Skeletal muscle satellite cell (primary cell): ENCODE measurements around the gene ZFHX3.

Experiments
- H3K27me3 ChIP-seq: 2 replicates; pipeline ENCODE4 v1.7.0; 2013; ENCODE audit warnings: low read length; ENCODE audit not compliant: control insufficient read depth, insufficient read depth
- H3K36me3 ChIP-seq: 2 replicates; pipeline ENCODE4 v1.7.0; 2013; ENCODE audit warnings: mild to moderate bottlenecking, control low read depth, low read length; ENCODE audit not compliant: insufficient read depth
- H3K4me1 ChIP-seq: 2 replicates; pipeline ENCODE4 v1.7.0; 2013; ENCODE audit warnings: low read length; ENCODE audit not compliant: control insufficient read depth, insufficient read depth
- H3K4me2 ChIP-seq: 2 replicates; pipeline ENCODE4 v1.7.0; 2013; ENCODE audit warnings: mild to moderate bottlenecking, low read length
- H3K4me3 ChIP-seq: 2 replicates; pipeline ENCODE4 v1.7.0; 2013; ENCODE audit warnings: low read length
- H3K9ac ChIP-seq: 2 replicates; pipeline ENCODE4 v1.7.0; 2013; ENCODE audit warnings: mild to moderate bottlenecking, low read depth, low read length, moderate library complexity
- H3K9me3 ChIP-seq: replicated peaks from 2 replicates; pipeline ENCODE4 v1.7.0; 2013; ENCODE audit warnings: mild to moderate bottlenecking, control low read depth, low read length

Gene ZFHX3

DNA sequence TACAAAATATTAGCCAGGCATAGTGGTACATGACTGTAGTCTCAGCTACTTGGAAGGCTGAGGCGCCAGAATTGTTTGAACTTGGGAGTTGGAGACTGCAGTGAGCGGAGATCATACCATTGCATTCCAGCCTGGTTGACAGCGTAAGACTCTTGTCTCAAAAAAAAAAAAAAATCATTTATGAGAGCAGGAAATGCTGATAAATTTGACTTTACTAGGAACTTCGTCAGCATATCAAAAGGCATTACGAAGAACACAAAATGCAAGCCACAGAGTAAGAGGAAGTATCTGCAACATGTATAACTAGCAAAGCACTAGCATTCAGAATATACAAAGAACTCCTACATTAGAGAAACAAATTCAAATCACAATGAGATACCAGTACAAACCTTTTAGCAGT lies 279.3 kb downstream of the ZFHX3 start:
- H3K4me2 ChIP-seq = no peak overlapping the region
- no peaks in the 10 kb centered on the region for H3K9me3 ChIP-seq
- H3K27me3 ChIP-seq = no peaks in the 10 kb centered on the region
- H3K9ac ChIP-seq = no peak overlapping the region
- no peaks in the 10 kb centered on the region for H3K36me3 ChIP-seq
- H3K4me1 ChIP-seq = no peaks in the 10 kb centered on the region
- no peak overlapping the region for H3K4me3 ChIP-seq

DNA sequence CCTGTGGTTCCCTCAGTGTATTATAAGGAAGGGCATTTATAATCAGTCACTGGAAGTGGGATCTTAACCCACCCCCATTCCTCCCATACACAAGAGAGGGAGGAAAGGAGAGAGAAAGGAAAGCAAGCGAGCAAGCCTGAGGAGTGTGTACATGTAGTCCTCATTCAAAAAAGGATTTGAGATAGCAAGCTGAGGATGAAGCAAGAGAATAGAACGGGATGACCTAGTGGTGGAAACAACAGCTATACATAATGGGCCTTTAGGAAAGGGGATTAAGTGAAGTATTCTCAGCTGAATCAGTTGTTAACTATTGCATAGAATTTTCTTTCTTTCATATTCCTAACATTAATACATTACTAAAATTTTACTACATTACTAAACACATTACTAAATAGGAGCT lies 281.4 kb downstream of the ZFHX3 start:
- Histone ChIP-seq H3K4me1 (no peaks in the 10 kb centered on the region), H3K9ac (no peak overlapping the region), H3K9me3 (no peaks in the 10 kb centered on the region), H3K36me3 (no peaks in the 10 kb centered on the region), H3K27me3 (no peaks in the 10 kb centered on the region), H3K4me2 (no peak overlapping the region), H3K4me3 (no peak overlapping the region)

DNA sequence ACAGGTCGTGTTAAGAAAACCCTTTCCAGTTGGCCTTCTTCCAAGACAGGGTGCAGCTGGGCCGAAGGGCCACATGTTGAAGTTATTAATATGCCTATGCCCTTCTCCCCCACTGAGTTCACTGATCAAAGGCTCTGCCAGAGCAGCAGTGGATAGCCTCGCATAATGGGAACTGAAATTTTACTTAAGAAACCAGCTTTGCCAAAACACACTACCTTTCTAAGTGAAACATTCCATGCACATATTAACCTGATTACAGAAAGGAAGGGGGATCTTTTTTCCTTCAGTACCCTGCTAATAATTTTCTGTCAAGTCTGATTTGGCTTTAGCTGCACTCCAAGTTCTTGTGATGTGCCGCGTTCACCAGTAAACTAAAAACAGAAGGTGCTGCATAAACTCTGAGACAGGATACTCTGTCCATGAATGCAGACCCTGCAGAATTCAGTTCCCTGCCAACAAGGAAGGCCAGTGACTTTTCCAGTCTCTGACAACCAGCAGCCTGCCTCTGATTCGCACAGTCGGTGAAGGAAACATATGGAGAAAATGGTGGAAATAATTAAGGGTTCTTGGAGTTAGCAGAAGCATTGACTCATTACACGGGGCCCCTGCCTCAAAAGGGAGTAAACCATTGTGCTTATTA lies 283.8 kb downstream of the ZFHX3 start:
- Histone ChIP-seq H3K9me3 (no peaks in the 10 kb centered on the region), H3K4me1 (no peaks in the 10 kb centered on the region), H3K4me2 (no peak overlapping the region), H3K27me3 (no peaks in the 10 kb centered on the region), H3K9ac (no peak overlapping the region), H3K4me3 (no peak overlapping the region), H3K36me3 (no peaks in the 10 kb centered on the region)

DNA sequence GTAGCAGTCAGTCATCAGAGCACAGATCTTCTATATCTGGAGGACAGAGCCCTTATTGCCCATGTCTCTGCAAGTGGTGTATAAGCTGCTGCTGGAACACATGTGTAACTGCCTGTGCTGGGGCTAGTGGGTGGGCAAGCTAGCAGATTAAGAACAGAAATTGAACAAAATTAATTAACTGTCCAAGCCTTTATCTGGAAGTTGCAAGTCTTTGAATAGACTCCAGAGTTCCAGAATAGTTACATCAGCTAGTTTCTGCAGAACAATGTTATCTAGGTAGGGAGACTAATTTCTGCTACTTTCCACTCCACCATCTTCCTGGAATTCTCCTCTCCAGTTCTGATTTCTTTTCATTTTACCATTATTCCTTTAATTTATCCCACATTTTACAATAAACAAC lies 287.3 kb downstream of the ZFHX3 start:
- no peaks in the 10 kb centered on the region for H3K4me1 ChIP-seq
- no peak overlapping the region for H3K9ac ChIP-seq
- no peaks in the 10 kb centered on the region for H3K9me3 ChIP-seq
- no peak overlapping the region for H3K4me2 ChIP-seq
- H3K4me3 ChIP-seq = no peak overlapping the region
- H3K27me3 ChIP-seq = no peaks in the 10 kb centered on the region
- no peaks in the 10 kb centered on the region for H3K36me3 ChIP-seq

DNA sequence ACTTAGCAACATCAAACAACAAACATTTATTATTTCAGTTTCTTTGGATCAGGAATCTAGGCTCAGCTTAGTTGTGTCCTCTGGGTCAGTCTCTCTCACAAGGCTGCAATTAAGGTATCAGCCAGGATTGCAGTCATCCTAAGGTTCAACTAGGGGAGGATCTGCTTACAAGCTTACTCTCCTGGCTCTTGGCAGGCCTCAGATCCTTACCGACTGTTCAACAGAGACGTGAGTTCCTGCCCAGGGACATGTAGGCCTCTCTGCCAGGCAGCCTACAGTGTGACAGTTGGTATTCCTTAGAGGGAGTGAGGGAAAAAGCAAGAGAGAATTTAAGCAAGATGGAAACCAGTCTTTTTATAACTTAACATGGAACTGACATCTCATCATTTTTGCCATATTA lies 294.0 kb downstream of the ZFHX3 start:
- Histone ChIP-seq H3K36me3 (no peaks in the 10 kb centered on the region), H3K4me2 (no peak overlapping the region), H3K9me3 (no peaks in the 10 kb centered on the region), H3K4me3 (no peak overlapping the region), H3K4me1 (no peaks in the 10 kb centered on the region), H3K9ac (no peak overlapping the region), H3K27me3 (no peaks in the 10 kb centered on the region)

DNA sequence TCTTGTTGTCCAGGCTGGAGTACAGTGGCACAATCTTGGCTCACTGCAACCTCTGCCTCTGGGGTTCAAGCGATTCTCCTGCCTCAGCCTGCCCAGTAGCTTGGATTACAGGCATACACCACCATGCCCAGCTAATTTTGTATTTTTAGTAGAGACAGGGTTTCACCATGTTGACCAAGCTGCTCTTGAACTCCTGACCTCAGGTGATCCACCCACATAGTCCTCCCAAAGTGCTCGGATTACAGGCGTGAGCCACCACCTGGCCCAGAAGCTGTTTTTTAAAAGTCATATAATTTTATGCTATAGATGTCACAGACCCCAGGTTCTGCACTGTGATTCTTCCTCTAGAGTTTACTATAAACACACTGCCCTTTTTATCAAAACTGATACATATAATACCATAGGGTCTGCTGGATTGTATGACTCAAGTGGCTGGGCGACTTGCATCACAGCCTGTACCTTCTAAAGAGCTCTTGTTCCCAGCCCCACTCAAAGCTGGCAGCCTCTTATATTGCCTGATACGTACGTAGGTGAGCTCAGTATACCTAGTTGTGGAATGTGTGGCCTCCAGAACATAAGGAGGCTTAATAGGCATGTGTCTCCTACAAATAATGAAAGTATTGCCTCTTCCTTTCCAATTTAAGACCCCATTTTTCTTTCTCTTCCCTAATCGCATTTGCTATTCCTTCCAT lies 295.8 kb downstream of the ZFHX3 start:
- Histone ChIP-seq H3K4me2 (no peak overlapping the region), H3K27me3 (no peaks in the 10 kb centered on the region), H3K4me3 (no peak overlapping the region), H3K4me1 (no peaks in the 10 kb centered on the region), H3K9ac (no peak overlapping the region), H3K9me3 (no peaks in the 10 kb centered on the region), H3K36me3 (no peaks in the 10 kb centered on the region)

DNA sequence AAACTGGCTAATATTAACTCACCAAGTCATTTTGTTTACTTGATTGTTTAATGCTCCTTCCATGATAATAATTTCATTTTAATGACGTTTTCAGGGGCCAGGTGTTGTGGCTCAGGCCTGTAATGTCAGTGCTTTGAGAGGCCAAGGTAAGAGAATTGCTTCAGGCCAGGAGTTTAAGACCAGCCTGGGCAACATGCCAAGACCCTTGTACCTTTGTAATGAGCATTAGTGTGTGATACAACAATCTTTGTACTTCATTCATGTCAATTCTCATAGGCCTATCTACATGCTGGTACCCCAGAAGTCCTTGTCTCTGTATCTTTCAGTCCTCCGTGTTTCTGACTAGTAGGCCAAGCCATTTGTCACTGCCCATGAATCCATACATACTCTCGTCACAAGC lies 296.9 kb downstream of the ZFHX3 start:
- H3K36me3 ChIP-seq = no peaks in the 10 kb centered on the region
- no peak overlapping the region for H3K9ac ChIP-seq
- no peaks in the 10 kb centered on the region for H3K27me3 ChIP-seq

DNA sequence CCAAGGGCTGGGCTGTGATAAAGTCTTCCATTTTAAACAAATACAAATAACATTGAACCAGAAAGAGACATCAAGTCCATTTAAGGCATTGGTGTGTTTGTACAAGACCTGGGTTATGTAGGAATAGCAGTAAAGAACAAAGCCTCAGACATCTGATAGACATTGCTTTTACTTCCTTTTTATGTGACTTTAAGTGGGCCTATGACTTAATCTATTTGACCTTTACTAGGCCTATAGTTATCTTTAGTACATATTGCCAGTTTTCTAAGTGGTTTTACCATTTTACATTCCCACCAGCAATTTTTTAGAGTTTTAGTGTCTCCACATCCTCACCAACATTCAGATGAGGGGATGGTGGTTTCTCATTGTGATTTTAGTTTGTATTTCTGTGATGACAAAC lies 298.8 kb downstream of the ZFHX3 start:
- Histone ChIP-seq H3K9ac (no peak overlapping the region), H3K9me3 (no peaks in the 10 kb centered on the region), H3K36me3 (no peaks in the 10 kb centered on the region), H3K4me2 (no peak overlapping the region), H3K4me1 (no peaks in the 10 kb centered on the region), H3K4me3 (no peak overlapping the region), H3K27me3 (no peaks in the 10 kb centered on the region)

More for the DNA sequence above, 296.9 kb downstream of the ZFHX3 start:
- Histone ChIP-seq H3K4me2 (no peak overlapping the region), H3K9me3 (no peaks in the 10 kb centered on the region), H3K4me3 (no peak overlapping the region), H3K4me1 (no peaks in the 10 kb centered on the region)

DNA sequence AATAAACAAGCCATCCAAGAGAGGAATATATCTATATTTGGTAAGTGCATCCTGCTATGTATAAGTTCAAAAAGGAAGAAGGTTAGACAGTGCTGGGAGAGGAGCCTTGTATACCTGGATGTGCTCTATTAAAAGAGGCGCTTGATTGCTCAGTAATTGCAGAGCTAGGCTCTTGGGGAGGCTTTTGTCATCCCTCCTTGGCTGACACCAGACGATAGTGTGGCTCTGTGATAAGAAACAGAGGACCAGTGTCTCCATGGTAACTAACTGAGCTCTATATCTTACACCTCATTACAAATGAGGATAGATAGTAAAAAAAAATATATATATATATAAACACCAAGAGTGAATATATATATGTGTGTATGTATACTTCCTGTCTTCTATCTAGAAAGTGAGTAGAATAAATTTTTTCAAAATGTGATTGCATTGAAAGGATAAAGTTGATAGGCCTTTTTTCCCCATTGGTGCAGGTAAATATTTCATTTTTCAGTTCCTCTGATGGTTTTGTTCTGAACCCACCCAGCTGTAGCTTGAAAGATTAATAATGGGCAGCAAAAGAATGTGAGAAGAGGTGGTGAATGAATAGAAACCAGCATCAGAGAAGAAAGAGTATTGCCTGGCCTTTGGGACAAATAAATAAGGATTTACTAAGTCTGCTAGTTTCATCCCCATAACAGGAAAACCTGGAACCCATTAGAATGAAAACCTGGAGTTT lies 303.7 kb downstream of the ZFHX3 start:
- Histone ChIP-seq H3K27me3 (no peaks in the 10 kb centered on the region), H3K36me3 (no peaks in the 10 kb centered on the region), H3K4me3 (no peak overlapping the region), H3K9me3 (no peaks in the 10 kb centered on the region), H3K9ac (no peak overlapping the region), H3K4me1 (peaks cover 18% of the 10 kb centered on the region), H3K4me2 (no peak overlapping the region)

DNA sequence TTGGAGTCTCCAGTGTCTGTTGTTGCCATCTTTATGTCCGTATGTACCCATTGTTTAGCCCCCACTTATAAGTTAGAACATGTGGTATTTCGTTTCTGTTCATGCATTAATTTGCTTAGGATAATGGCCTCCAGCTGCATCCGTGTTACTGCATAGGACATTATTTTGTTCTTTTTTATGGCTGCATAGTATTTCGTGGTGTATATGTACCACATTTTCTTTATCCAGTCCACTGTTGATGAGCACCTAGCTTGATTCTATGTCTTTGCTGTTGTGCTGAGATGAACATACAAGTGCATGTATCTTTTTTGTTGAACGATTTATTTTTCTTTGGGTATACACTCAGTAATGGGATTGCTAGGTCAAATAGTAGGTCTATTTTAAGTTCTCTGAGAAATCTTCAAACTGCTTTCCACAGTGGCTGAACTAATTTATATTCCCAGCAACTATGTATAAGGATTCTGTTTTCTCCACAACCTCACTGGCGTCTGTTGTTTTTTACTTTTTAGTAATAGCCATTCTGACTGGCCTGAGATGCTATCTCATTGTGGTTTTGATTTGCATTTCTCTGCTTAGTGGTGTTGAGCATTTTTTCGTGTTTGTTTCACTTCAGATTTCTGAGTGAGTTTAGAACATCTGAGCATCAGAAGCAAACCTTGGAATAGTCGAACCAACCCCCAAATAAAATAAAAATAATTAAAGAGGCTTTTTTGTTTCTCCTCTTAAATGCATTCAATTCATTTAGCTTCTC lies 304.7 kb downstream of the ZFHX3 start:
- Histone ChIP-seq H3K36me3 (no peaks in the 10 kb centered on the region), H3K4me3 (no peak overlapping the region), H3K4me2 (no peak overlapping the region), H3K4me1 (peaks cover 23% of the 10 kb centered on the region), H3K9me3 (no peaks in the 10 kb centered on the region), H3K27me3 (no peaks in the 10 kb centered on the region), H3K9ac (no peak overlapping the region)

DNA sequence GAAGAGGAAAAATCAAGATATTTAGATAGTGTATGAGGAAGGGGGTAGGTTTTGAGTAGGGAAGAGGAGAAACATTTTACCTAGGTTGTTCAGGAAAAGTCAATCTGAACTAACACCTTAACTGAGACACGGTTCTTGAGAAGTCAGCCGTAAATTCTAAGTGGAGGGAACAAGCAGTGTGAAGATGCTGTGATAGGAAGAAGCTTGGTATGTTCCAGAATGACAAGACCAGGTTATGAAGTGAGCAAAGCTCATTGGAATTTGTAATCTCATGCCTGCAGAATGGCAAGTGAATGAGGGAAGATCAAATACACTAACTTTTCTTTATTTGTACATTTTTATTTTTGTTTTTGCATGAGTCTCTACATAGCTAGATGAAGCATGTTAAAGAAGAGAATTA lies 307.6 kb downstream of the ZFHX3 start:
- no peaks in the 10 kb centered on the region for H3K9me3 ChIP-seq
- H3K36me3 ChIP-seq = no peaks in the 10 kb centered on the region
- no peak overlapping the region for H3K9ac ChIP-seq
- H3K4me1 ChIP-seq = peaks cover 23% of the 10 kb centered on the region
- H3K27me3 ChIP-seq = no peaks in the 10 kb centered on the region
- no peak overlapping the region for H3K4me2 ChIP-seq
- H3K4me3 ChIP-seq = no peak overlapping the region
